Limb (tissue), 2 donors: ENCODE data around the gene RNF213.

Experiments used
- DNase-seq, 2 donors: peaks; one replicate each; pipeline ENCODE4 v3.0.0-alpha.2; 2016; ENCODE audit errors: extremely low spot score in 2 of 2

Gene RNF213

DNA sequence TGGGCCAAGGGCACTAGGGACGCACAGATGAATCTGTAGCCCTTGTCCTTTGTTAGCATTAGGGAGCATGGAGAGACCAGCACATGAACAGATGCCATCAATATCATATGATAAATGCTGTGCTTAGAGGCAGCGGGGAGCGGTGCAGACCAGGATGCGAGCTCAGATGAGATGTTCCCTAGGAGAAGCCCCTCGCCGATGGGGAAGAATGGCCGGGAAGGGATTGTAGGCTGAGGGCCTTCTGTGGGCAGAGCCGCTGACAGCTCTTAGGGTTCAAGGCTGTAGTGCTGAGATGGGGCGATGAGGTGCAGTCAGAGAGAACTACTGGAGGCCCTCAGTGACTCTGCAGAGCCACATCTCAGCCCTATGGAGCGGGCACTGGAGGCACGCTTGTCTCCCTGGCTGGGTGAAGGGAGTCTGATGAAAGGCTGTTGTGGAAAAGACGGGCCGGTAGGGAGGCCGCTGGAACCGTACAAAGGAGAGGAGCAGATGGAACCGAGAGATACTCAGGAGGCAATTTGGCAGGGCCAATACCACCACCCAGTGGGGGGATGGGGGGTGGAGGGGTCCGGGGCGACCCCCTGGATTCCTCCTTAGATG, 88.0 kb downstream of the RNF213 start:
- no peak for DNase-seq

DNA sequence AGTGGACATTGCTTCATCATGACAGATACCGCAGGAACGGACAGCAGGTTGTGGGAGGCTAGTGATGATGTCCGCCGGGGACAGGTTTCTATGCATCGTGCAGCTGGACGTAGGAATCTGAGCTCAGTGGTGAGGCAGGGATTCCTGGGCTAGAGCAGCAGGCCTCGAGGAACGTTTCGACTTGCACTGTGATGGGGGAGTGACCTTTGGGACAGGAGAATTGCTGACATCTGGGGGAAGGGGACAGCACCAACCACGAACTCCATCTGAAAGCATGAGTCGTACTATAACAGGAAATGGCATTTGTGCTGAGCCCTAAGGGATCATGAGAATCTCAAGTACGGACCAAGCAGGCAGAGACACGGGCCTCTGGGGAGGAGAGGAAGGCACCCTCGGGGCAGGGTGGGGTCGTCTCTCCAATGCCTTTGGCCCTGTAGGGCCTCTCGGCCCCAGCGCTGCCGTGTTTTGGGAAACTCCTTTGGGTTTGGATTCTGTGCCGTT, 88.5 kb downstream of the RNF213 start:
- DNase-seq, result no peak

DNA sequence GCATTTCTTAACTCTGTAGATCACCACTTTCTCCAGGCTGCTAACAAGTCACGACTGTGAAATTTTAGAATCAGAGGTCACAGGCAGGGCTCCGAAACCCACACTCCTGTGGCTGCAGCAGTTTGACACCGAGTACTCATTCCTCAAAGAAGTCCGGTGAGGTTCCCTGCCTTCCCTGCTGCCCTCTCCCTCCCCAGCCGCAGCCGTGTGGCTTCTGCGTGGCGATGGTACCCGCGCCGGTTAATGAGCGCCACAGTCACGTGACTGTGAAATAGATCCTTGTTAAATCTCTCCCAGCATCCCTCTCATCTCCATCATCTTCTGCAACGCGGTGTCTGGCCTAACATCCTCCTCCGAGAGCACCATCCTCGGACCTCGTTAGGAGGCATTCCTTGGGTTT, 89.1 kb downstream of the RNF213 start:
- no peak for DNase-seq

DNA sequence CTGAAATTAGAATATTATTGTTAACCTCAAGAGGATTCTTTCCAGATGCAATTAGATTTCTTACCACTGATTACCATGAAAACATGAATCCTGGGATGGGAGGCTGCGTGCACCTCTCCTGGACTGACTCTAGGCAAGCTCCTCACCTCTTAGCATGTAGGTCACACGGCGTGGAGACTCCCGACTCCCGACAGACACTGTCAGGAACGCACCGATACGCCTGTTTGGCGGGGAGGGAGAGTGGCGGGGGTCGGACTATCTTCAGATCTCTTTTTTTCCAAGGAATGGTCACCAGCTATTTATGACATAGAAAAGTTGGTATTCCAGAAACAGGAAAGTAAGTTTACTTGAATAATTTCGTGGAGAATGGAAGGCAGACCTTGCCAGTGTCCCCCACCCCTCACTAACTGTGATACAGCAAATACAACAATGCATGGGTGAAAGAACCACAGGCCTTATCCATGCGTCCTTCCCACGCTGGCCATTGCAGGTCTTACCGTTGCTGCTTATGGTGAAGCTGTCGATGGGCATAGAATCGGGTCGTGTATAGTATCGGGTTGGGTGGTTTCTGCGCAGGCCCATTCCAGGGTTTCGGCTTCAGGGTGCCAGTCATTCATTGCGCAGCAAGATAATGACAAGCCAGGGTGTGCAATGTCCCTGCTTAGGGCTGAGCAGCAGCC, 91.7 kb downstream of the RNF213 start:
- DNase-seq, result no peak

DNA sequence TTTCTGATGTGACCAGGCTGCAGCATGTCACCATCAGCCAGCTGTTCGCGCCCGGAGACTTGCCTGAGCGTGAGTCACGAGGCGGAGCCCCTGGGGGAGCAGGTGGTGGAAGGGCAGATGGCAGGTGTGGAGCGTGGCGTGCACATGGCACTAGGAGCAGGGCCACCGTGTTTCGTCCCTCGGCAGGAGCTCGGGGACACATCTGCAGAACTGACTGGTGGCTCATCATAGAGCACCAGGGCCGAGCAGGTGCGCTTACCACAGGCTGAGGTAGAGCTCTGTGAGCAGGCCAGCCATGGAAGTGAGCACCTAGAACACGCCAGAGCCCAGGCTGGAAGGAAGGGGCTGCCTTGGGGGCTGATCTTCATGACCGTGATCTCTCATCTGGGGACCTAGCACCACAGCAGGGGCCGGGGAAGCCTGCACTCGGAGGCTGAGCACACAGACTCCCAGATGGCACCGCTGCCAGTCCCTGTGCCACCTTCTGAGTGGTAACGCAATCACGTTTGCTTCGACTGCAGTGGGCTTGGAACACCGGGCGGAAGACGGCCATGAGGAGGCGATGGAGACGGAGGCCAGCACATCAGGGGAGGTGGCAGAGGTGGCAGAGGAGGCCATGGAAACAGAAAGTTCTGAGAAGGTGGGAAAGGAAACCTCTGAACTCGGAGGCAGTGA, 92.5 kb downstream of the RNF213 start:
- DNase-seq, result no peak

DNA sequence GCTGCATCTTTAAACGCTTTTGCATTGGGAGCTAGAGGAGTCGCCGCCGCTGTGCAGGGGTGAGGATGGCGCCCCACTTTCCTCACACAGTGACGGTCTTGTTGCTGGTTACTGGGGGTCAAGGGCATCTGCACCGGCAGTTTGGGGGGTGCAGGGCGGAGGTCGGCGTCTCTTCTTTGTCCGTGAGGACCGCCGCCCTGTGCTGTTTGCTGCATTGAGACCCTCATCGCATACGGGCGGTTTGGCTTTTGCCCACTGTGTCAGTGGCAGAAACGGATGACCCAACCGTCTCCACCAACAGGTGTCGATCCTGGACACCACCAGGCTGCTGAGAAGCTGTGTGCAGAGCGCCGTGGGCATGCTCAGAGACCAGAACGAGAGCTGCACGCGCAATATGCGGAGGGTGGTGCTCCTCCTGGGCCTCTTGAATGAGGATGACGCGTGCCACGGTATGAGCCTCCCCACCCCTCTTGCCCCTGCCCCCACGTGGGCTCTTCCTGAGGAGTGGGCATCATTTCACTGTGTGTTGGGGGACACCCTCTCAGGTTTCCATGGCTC, 93.1 kb downstream of the RNF213 start:
- DNase-seq, result no peak

DNA sequence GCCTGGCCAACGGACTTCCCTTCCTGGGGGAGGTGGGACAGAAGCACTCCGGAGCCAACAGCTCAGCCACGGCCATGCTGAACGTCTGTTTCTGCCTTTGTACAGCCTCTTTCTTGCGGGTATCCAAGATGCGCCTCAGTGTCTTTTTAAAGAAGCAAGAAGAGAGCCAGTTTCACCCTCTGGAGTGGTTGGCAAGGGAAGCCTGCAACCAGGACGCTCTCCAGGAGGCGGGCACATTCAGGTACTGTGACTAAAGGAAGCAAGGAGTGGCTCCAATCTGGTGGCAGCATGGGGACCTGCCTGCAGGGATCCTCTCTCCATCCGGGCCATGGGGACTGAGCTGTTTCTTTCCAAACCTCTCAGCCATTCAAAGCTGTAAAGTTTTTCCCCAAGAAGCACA, 93.7 kb downstream of the RNF213 start:
- DNase-seq, result no peak

DNA sequence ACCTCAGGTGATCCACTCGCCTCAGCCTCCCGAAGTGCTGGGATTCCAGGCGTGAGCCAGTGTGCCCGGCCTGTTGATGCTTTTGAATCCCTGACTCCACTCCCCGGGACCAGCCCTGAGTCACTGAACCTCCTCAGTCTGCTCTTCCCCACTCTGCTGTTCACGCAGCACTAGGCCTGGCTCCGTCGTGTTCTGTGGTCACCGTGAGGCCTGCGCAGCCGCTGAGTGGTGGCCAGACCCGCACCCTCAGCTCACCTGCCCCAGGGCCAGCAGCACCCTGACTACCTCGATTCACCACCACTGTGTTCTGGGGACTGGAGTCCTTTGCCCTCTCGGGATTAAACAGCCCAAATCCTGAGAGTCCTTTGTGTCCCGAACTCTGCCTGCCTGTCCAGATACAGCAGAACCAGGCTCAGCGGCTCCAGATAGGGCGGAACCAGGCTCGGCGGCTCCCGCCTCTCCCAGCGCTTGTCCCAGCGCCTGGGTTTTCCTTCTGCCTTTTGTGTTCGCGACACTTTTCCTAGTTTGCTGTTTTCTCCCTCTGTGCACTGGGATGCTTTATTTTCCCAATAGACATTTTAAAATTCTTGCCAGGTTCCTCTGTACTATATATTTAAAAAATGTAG, 95.7 kb downstream of the RNF213 start:
- DNase-seq, result no peak

DNA sequence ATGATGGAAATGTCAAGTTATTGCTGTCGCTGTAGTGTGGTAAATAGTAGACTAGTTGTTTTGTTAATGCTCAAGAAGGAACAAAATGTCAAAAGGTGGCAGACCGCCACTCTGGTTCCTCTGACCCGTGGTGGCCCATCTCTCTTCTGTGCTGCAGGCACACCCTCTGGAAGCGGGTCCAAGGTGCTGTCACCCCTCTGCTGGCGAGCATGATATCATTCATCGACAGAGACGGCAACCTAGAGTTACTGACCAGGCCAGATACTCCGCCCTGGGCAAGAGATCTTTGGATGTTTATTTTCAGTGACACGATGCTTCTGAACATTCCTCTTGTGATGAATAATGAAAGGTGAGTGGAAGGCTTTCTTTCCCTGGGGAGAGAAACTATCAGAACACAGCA, 97.5 kb downstream of the RNF213 start:
- no peak for DNase-seq

DNA sequence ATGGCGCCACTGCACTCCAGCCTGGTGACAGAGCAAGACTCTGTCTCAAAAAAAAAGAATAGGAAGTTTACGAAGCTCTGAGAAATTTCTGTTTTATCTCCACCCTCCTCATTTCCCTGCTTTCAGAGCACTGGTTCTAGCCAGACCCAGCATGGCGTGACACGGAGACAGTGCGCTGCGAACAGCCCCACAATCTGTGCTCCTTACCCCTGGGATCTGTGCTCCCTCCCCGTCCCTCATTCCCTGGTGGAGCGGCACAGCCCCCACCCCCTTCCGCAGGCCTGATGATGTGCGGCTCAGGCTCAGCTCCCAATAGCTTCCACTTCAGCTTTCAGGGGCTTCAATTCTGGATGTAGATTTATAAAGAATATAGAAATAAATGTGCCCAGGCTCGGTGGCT, 98.2 kb downstream of the RNF213 start:
- no peak for DNase-seq

DNA sequence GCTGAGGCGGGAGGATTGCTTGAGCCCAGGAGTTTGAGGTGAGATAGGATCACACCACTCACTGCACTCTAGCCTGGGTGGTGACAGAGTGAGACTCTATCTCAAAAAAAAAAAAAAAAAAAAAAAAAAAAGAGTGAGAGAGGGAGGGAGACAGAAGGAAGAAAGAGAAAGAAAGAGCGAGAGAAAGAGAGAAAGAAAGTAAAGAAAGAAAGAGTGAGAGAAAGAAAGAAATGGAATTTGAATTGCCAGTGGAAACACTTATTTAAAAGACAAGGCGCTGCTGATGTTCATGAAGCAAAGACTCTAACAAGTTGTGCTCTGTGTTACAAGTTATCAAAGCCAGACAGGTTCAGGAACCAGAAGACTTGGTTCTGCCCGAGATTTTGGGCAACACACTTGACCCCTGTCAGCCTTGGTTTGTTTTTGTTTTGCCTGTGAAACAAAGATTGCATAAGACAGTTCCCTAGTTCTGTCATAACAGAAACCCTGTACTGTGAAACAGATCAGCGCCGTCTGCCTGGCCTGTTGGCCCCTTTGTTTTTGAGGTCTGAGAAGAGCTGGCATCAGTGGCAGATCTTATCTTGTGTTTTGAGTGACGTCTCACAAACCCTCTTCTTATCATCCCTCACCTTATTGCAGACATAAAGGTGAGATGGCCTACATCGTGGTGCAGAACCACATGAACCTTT, 98.9 kb downstream of the RNF213 start:
- no peak for DNase-seq

DNA sequence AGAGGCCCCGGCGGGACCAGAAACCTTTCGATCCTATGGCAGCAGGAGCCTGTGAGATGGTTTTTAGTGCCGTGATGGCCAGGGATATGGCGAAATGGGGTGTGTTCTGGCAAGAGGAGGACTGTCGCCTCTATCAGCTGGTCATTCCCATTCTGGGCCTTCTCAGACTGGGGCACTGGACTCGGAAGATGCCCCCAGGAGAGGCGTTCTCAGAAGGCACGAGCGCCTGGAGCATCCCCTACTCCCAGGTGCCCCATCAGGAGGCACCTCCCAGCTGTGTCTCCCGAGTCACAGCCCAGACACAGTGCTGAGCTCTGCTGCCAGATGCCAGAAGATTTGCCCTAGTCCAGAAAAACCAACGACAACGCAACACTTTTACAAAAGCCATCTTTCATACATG, 99.7 kb downstream of the RNF213 start:
- DNase-seq, result no peak

DNA sequence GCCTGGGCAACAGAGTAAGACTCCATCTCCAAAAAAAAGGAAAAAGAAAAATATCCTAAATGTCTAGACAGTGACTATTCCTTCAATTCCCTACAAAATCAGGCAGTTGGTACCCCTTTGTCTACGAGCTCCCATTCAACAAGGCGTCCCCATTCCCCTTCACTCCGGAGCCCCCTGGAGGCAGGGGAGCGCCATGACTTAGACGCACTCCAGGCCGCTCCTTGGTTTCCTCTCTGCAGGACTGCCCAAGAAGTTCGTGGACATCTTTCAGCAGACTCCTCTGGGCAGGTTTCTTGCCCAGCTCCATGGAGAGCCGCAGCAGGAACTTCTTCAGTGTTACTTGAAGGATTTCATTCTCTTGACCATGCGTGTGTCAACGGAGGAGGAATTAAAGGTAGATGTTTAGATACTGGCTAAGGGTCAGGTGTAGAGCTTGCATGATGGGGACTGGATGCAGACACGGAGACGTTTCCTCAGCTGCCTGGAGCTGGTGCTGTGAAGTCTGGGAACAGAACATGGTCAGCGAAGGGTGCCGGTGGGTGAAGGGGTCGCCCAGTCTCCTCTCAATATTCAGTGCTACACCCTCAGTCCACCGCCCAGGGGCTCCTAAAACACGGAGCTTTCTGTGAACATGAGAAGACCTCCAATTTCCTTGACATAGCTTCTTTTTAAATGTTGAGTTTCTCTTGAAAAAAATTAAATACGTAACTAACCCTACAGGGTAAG, 101.0 kb downstream of the RNF213 start:
- DNase-seq, result no peak

DNA sequence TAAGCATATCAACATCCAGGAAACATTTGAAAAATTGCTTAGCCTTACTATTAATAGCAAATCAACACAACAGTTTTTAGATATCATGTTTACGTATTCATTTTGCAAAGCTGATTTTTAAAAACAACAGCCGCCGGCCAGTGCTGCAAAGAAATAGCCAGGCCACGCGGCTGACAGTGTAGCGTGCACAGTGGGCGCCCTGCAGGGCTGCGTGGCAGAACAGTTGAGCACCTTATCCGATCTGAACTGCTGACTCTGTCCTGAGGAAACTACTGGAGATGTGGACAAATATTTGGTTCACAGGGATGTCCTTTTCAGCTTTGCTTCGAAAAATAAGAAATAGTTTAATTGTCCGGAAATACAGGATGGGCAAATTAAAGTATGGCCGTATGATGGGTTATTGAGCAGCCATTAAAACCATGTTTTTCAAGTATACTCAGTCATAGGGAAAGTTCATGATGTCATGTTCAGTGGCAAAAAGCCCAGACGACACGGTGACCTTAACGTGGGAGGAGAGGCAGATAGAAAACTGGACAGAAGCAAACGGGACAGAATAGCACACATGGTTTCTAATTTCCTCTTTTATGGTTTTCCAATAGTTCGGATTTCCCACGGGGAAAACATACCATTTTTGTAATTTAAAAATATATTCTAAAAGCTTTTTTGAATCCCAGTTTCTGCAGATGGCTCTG, 101.9 kb downstream of the RNF213 start:
- DNase-seq, result peak in 1 of 2 donors; percentile 2

DNA sequence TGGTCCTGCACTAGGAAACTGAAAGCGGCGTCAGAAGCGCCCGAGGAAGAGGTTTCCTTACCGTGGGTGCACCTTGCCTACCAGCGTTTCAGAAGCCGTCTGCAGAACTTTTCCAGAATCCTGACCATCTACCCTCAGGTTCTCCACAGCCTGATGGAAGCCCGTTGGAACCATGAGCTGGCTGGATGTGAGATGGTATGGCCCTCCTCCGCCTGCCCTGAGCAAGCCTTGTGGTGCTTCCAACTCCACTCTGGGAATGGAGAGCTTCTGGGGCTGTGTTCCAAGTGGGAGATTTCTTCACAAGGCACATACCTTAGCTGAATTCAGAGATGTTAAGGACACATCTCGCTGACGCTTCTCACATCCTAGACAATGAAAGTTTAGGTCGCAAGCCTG, 102.5 kb downstream of the RNF213 start:
- DNase-seq, result no peak

DNA sequence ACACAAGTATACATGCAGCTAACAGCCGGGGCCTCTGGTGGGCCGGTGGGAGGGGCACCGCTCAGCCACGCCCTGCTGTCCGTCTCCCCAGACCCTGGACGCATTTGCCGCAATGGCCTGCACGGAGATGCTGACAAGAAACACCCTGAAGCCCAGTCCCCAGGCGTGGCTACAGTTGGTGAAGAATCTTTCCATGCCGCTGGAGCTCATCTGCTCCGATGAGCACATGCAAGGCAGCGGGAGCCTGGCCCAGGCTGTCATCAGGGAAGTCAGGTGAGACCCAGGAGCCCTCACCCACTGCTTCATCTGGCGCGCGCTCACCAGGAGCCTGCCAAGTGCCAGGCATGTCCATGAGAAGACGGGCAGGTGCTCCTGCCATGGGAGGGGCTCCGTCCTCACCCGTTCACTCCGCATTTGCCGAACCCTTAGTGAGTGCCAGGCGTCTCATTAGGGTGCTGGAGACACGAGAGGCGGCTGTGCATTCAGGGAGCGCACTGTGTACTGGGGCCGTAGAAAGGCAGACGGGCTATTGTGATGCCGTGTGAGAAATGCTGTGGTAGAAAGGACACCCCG, 103.0 kb downstream of the RNF213 start:
- DNase-seq, result no peak

DNA sequence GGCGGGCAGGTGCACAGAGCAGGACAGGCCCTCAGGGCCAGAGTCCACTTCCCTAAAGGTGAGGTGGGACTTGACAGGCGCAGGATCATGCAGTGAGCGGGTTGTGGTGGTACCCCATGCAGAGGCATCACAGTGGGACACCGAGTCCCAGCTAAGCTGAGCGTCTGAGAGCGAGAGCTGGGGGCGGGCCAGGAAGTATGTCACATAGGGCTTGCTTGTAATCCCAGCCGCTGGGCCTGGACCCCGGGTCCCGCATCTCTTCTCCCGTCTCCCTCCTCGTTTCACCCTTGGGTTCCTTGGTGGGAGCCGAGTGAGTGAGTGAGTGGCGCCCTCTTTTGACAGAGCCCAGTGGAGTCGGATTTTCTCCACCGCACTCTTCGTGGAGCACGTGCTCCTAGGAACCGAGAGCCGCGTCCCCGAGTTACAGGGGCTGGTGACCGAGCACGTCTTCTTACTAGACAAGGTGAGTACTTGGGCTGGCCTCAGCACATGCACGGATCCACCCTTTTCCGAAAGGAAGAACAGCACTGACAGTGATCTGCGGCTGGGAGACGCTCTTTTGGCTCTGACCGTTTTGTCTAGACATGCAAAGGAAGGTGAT, 103.5 kb downstream of the RNF213 start:
- peak in 1 of 2 donors; percentile 53 for DNase-seq

DNA sequence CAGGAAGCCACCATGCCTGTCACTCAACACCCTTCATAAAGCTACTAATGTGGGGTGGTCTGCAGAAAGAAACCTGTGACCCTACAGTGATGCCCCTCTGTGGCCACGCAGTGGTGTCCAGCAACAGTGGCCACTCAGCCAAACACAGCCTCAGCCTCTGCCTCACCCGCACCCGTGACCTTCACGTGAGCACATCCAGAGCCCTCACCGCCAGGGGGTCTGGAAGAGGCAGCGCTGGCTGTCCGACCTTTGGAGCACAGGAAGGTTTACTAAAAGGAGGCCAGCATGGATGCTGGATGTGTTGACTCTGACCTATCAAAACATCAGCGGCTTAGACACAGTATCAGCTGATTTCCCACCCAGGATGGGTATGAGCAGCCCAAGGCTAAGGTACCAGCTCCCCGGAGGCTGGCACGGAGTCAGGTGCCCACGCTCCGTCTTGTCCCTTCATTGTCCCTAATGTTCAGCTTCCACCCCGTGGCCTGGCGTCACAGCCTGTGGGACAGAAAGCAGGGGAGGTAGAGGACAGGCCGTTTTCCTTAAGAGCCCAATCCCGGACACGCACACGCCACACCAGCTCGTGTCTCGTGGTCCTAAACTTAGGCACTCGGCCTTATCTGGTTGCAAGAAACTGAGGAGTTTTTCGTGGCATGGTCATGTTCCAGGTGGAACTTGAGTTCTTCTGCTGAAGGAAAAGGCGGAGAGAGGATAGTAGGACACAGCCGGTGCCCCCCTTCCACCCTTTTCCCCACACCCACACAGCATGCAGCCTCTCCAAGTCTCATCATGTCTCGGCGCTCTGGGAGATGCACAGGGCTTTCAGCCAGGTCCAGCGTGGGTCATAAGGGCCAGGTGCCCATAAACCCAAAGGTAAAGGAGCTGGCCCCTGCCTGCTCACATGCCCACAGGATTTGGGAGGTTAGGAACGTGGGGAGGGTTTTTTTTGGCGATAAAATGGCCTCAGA, 104.6 kb downstream of the RNF213 start:
- DNase-seq, result no peak
